ENCODE data around the gene SLCO3A1. TPM values are rescaled to one million over a fixed set of nuclear protein-coding genes. Genes with fewer than 3 reads are reported as not detected.
A peak's percentile ranks its signal among the peaks of the same experiment; 100 is the strongest.

The SLCO3A1 gene
- total RNA-seq, 1 experiment from 2014 or later: 5.9 TPM

DNA sequence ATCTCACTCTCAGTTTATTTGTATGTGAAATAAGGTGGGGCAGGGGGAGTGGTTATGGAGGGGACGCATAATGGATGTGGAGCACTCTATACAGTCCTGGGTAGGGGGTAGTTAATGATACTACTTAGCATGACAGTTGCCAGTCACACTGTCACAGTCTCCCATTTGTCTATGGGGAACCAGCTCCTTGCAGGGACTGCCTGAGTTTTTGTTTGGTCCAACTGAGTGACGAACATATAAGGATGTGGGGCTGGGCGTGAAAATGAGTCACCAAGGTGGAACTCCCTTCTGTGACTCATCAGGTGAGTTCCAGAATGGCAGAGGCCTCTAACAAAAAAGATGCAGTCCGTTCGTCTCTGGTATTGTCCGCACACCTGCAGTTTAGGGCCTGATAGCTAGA is 304.9 kb downstream of the SLCO3A1 start:
- peak; percentile 54 for DNase-seq (ENCODE audit: low read depth)

DNA sequence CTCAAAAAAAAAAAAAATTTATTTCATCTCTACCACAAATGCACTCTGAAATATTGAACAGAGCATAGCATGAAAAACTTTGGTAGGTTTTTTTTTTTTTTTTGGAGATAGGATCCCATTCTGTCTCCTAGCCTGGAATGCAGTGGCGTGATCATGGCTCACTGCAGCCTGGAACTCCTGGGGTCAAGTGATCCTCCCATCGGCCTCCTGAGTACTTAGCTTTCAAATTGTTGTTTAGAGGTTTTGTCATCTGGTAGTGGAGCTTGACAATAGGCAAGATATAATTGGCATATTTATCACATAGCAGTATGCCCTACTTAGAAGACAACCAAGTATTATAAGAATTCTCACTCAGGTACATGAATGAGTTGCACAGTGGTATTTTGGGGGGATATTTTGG is 306.0 kb downstream of the SLCO3A1 start:
- DNase-seq (ENCODE audit: low read depth): no peak

DNA sequence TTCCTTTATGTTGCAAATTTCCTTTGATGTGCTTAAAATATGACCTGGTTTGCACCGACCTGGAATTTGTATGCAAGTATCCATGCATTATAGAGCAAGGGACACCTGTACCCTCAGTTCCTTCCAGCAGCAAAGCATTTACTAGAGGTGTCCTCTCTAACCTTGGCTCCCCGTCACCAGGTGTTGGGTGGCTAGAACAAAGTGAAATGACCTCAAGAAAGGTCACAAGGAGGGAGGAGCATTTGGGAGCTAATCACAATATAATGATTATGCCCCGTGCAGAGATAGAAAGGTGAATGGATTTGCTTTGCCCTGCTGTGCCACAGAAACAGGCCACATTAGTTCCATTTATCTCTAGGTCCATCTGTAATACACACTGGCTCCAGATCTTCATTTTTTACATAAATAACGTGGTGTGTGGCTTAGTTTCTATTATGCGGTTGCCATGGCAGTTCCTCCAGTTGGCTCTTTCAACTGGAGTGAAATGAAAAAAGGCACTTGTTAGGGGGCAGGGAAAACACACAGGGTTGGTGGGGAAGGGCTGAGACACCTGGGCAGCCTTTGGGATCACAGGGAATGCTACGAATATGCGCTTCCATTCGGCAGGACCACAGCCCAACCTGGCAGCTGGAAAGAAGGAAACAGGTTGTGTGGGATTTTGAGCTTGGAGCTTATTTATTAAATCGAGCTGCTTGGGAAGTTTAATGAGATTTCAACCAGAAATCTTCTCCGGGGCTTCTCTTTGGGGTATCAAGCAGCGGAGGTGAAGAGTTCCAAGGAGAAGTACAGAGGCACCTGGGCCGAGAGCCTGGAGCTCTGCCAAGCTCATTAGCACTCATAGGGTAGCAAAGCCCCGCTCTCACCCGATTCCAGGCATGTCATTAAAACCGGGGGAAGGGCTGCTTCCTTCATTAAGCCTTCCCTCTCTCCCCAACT is 306.7 kb downstream of the SLCO3A1 start:
- DNase-seq (ENCODE audit: low read depth): no peak

DNA sequence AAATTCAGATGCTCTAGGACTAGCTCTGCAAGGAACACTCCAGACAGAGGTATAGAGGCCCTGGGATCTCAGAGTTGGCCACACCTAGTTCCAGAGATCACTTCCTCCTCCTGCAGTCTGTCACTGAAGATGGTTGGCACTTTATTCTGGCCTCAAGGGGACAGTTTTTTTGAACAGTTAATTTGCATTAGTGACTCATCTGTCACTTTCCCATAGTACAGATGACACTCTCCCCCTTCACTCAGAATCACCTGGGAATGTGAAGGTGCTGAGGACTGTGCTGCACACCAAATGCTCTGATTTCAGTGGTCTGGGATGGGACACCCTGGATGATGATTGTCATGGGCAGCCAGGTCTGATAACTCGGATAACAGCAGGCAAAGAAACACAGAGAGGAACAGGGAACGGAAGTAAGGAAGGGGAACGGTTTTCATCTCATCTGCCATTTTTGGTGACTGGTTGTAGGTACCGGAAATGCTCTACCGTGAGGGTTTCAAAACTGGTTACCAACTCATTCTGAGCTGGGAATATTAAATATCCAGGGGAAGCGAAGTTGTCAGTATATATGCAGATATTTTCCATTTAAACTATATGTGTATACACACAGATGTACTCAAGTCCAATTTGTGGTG is 307.6 kb downstream of the SLCO3A1 start:
- DNase-seq (ENCODE audit: low read depth): no peak

DNA sequence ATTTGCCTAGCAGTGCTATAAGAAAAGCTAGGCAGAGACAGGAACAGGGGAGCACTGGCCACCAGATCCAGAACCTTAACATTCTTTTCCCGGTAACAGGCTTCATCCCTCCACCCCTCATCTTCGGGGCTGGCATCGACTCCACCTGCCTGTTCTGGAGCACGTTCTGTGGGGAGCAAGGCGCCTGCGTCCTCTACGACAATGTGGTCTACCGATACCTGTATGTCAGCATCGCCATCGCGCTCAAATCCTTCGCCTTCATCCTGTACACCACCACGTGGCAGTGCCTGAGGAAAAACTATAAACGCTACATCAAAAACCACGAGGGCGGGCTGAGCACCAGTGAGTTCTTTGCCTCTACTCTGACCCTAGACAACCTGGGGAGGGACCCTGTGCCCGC is 309.1 kb downstream of the SLCO3A1 start:
- DNase-seq (ENCODE audit: low read depth): no peak

DNA sequence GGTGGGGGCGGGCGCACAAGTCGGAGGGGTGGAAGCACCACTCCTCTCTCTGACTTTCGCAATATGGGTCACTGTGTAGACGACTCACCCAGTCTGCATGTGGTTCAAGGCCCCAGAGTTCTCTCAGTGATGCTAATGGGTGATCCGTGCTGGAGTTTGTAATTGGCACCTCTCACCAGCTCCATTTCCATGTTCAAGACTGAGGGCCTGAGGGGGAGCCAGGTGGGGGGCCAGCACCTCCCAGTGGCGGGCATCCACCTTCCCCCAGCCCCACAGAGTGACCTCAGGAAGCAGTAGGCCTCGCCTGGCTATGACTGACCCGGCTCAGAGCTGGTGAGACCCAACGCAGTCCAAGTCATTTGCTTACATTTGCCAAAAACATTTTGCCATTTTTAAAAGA is 310.1 kb downstream of the SLCO3A1 start:
- peak; percentile 1 for DNase-seq (ENCODE audit: low read depth)

DNA sequence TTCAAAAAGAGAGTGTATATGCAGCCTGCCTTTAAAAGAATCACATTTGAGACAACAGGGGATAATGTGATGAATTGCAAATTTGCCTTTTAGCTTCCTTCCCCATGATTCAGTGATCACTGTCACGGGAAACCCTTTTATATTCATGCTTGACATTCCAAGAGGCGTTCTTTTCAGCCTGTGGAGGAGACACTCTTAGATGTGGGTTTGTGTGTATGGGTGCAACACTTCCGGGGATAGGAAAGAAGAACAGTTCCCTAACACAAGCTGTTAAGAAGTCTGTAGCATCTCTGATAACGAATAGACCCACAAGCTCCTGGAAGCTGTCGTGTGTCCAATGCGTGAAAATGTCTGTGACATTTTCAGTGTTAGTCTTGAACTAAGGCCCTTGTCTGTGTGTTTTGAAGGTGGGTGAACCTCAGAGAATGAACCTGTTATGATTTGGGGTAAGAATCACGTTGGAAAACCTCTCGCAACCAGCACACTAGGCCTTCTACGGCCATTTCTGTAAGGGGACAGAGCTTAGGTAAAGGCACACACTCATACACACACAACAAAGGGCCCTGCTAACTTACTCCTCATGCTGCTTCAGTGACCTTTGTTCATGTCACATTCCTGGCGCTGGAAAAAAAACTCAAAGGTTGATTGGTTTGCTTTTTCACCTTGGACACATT is 311.0 kb downstream of the SLCO3A1 start:
- DNase-seq (ENCODE audit: low read depth): peak; percentile 15

DNA sequence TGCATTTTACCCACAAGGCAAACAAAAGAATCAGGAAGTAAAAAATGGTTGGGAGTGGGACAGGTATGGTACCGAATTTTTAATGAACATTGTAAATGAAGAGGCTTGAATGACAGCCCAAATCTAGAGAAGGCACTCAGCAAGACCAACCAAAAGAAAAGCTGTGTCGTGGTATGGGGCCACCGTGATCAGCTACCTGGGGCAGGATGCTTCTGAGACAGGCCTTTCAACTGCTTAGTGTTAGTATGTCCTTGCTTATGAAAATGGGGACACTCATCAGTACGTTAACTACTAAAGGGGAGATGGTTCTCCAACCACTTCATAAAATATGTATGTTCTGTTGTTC is 311.5 kb downstream of the SLCO3A1 start:
- DNase-seq (ENCODE audit: low read depth): no peak

DNA sequence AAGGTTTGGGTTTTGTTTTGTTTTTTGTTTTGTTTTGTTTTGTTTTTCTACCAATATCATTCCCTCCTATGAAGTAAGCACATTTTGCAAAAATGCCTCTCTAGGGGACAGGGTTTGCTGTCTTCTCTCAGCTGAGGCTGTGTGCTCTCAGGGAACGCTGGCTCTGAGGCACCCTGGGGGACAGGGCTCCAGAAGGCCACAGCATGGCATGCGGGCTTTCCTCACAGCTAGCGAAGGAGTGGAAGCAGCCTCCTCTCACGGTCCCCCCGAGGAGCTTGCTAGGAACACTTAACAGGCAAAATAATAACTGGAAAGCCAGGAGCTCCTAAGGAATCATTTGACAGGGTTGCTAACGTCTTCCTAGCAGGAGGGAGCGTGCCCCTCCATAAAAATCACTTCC is 312.5 kb downstream of the SLCO3A1 start:
- no peak for DNase-seq (ENCODE audit: low read depth)

DNA sequence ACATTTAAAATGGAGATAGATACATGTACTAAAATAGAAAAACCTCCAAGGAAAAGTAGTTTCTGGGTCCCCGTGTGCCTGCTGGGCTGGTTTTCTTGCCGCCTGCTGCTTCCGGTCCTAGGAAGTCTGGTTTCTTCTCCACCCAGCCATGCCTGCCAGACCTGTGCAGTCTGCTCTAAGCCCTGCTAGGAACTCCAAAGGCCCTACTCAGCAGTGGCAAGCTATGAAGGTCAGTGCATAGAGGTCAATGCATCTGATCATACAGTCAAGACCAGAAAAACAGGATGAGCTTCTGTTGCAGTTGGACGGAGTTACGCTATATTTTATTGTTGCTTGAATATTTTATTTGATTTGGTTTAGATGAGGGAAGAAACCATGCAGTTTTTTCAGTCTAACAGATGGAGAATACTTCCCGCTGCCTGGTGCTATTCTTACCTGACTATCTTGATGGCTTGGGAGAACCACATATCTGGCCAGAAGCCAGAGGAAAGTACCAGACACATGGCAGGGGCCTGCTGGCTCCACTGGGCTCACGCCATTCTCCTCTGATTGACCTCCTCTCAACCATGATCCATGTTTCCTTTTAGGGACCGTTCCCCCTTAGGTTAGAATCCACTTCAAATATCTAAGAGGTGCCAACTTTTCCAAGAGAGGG is 313.4 kb downstream of the SLCO3A1 start:
- DNase-seq (ENCODE audit: low read depth): no peak

DNA sequence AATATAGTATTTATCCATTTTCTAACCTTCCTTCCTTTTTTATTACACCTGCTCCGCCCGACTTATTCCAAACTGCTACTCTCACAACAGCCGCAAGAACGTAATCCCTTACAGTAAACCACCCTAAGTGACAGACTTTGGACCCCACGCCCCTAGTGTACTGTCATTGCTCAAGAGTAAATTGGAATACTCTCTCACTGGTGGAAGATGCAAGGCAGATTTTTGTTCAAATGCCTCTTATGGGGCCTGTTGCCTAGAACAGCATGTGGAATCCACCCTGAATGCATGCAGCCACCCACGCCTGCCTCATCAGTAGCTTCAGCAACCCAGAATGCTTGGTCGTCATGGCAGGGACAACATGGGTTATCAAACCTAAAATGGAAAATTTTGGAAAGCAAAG is 313.9 kb downstream of the SLCO3A1 start:
- DNase-seq (ENCODE audit: low read depth): no peak

DNA sequence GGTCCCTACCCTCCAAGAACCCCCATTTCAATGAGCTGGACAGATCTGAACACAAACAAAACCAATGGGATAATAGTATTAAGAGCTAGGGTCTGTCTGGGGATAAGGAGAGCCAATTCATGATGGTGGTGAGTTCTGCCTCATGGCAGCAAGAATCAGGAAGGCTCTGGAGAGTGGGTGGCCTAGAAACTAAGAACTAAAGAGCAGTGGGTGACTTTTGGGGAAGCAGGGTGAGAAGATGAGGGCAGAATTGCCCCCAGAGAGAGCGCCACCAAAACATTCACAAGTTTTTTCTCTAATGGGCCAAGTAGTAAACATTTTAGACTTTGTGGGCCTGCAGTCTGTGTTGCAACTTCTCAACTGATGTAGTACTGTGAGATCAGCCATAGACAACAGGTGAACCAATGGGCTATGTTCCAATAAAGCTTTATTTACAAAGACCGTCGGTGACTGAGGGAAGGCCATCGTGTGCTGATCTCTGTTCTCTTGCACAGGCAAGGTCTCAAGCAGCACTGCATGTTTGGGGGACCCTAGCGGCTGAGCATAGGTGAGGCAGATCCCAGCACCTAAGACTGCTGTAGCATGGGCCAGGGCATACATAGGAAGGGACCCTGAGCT is 314.7 kb downstream of the SLCO3A1 start:
- no peak for DNase-seq (ENCODE audit: low read depth)

DNA sequence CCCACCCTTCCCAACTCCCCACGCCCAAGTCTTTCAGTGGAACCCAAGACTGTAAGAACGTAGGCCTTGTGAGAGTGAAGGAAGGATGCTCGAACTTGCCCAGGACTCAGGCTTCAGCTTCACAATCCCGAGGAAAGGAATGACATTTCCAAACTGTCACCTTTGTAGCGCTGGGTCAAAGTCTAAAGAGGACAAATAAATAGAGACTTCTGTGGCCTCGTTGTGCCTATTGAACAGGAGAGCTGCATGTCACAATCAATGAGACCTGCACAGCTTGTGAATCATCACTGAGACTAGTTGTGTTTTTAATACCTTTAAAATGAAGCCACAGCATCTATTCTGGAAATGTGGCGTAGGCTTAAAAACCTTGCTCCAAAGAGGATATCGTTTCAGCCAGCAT is 317.4 kb downstream of the SLCO3A1 start:
- DNase-seq (ENCODE audit: low read depth): no peak

DNA sequence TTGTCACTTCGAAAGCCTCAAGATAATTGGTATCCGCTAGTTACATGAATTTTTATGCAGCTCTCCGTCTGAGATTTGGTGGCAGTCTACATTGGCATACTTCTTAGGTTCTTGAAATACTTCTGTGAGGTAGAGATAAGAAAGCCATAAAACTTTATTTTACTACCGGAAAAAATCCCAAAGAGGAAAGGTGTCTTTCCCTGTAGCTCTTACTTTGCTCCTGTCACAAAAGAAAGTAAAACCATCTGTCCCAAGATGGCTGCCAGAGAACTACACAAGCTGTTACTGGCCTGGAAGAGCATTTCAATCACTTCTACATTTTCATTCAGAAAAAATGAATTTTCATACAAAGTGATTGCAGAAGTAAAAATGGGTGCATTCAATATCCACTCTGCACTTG is 325.4 kb downstream of the SLCO3A1 start:
- DNase-seq (ENCODE audit: low read depth): no peak

DNA sequence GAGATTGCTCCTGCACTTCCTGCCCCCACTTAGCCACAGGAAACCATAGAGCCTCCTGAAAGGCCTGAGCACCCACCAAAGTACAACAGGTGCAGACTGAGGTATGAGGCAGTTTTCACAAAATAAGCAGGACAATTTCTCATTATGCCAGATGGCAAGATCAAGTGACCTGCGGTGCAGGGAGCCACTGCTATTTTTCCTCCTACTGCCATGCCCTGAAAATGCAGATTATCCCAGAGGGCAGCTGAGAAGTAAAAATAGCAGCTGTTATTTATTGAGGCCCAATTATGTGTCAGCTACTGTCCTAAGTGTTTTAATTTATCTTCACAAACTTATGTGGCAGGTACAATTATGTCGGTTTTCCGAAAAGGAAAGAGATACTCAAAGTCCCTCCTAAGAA is 330.6 kb downstream of the SLCO3A1 start:
- DNase-seq (ENCODE audit: low read depth): no peak

DNA sequence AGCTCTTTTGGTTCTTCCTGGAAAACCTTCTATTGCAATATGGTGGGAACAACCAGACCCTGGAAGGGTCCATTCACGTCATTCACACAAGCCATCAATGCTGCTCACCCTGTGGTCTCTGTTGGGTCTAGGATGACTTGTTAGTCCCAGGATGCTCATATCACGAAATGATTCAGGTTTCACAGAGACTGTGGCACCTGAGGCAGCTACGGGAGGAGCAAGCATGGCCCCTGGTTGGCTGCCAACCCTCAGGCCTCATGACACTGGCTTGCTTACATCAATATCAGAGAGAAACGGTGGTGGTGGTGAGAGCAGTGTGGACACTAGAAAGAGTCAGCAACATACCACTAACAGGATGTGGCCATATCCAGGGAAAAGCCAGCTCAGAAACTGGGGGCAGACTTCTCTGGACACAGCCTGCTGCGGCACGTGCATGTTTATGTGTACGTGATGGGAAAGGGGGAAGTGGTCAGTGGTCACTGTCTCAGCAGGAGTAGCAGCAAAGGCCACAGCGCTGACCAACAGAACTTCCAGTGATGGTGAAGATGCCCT is 331.2 kb downstream of the SLCO3A1 start:
- DNase-seq (ENCODE audit: low read depth): no peak

DNA sequence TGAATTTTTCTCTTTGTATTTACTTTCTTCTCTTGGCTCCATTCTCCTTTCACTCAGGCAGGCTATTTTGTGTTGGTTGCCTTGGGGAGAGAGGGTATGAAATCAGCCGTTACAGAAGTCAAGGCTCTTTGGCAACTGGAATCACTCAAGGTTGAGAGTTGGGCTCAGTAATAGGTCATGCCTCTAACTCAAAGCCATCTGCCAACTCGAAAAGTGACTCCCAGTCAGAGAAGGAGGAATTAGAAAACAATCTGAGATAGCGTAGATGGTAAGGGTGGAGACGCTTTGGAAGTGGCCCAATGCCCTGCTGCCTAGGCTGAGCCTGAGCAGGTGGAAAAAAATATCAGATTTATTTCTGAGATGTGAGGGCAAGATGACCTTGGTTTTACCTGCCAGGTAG is 334.5 kb downstream of the SLCO3A1 start:
- no peak for DNase-seq (ENCODE audit: low read depth)

DNA sequence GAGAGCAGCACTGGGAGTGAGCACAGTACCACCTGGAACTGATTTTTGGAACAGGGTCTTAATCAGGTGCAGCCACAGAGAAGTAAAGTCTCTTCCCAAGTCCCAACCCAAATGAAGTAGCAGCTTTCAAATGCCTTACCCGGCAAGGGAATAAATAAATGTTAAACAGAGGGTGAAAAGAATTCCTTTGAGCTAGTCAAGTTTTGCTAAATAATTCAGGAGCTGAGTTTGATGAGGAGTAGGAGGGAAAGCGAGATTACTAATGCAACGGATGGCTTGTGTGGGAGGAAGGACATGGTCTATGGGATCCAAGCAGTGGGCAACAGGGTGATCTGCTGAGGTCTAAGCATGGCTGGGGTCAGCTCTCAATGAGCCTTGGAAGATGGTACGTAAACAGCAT is 335.7 kb downstream of the SLCO3A1 start:
- no peak for DNase-seq (ENCODE audit: low read depth)

DNA sequence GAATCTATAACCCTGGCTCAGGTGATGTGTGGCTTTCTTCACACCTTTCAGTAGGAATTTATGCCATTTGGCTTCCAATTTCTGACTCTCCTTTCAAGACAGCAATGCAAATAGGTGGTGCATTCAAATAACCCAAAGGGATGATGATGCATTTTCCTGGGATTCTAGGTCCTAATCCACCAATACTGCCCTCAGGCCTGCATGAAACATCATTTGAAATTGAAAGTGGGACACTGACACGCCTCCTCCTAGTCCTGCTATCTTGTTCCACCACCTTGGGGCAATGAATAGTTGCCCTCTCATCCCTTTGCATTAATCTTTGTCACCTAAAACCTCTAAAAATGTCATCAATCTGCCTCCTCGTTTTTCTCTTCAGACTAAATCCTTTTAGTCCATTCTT is 341.7 kb downstream of the SLCO3A1 start:
- no peak for DNase-seq (ENCODE audit: low read depth)

DNA sequence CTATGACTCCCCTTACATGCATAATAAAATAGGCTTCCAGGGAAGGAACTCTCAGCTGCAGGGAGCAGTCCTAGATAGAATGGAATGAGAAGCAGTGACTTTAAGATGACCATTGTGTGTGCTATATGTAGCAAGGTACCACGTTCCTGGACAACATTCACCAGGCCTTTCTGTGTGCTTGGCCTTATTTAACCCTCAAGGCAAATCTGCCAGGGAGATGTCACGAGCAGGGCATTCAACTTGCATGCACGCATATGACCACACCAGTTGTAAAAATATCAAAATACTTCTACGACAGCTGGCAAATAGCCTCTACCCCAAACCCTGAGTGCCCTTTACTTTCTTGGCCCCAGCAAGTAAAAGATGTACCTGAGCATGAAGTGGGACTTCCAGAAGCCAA is 342.8 kb downstream of the SLCO3A1 start:
- no peak for DNase-seq (ENCODE audit: low read depth)

DNA sequence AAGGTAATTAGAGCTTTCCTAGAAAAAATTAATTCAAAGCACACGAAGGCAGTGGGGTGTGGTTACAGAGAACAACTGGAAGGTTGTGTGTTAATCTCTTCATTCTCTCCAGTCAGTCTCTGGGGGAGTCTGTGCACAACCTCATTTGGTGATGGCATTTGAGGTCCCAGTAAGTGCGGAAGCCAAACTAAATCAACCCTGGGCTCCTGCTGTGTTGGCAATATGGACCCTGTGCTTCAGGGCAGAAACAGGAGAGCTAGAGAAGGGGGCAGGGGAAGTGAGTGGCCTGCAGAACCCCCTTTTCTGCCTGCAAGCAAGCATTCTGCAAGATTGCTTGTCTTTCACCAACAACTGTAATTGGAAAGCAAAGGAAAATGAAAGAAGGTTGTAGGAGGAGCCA is 344.2 kb downstream of the SLCO3A1 start:
- no peak for DNase-seq (ENCODE audit: low read depth)

DNA sequence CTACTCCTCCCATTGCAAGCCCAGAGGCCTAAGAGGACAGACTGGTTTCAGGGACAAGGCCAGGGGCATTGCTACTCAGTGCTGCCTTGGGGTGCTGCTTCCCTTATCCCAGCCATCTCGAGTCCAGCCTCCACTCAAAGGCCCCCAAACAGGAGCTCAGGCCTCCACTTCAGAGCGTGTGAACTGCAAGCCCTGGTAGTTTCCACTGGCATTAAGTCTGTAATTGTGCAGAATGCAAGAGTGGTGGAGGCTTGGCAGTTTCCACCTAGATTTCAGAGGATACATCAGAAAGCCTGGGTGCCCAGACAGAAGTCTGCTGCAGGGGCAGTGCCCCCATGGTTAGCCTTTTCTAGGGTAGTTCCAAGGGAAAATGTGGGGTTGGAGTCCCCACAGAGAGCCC is 347.4 kb downstream of the SLCO3A1 start:
- no peak for DNase-seq (ENCODE audit: low read depth)

Data from M059J (cell line).